GM19328 (cell line): ENCODE measurements around the gene COX4I1.

Experiments
- ATAC-seq: cut with Tn5 transposase; IDR thresholded peaks from one replicate; pipeline ENCODE4 v1.9.1; 2021; ENCODE audit warnings: mild to moderate bottlenecking, moderate library complexity; ENCODE audit not compliant: unreplicated experiment

Gene COX4I1

DNA sequence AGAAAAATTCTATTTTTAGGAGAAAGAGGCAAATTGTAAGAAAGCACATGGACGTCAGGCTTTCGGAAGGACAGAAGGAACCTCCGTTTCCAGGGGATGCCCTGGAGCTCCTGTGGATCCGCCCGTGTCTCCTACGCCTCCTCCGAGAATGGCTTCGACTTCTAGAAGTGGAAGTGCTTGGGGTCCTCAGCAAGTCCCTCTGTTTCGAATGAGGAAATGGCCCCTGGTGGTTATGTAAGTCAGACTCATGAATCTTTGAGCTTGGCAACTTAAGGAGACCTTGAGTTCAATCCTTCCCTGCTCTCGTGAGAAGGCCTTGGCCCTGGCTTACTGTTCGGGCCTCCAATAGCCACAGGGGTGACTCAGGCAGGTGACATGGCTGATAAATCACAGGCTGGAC lies 38.9 kb downstream of the COX4I1 start:
- ATAC-seq, result no peak

DNA sequence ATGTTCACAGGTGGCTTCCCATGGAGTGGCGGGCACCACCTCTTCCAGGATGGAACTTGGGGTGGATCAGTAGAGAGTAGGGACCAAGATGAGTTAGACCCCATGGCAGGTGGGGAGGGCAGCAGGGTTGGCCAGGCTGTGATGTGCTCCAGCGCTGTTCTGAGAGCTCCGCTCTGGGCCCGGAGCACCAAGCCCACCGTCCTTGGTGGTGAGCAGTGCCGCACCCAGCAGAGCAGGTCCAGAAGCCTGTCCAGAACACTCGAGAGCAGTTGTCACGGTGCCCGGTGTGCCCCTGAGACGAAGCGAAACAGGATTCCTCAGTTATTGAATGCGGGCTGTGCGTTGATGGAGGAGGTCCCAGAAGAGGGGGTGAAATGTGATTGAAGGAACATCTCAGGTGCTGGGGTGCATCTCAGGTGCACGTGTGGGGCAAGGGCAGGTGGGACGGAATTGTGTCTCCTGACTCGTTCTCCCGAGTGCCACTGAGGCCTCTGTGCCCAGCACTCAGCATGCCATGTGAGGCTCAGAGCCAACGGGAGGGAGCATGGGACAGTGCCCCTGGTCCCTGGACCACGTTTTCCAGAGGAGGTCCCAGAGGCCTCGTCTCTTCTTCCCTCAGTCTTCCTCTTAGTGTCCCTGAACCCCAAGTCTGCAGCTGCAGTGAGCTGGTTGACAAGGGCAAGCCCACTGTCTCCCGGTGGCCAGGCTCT lies 39.5 kb downstream of the COX4I1 start:
- no peak for ATAC-seq

DNA sequence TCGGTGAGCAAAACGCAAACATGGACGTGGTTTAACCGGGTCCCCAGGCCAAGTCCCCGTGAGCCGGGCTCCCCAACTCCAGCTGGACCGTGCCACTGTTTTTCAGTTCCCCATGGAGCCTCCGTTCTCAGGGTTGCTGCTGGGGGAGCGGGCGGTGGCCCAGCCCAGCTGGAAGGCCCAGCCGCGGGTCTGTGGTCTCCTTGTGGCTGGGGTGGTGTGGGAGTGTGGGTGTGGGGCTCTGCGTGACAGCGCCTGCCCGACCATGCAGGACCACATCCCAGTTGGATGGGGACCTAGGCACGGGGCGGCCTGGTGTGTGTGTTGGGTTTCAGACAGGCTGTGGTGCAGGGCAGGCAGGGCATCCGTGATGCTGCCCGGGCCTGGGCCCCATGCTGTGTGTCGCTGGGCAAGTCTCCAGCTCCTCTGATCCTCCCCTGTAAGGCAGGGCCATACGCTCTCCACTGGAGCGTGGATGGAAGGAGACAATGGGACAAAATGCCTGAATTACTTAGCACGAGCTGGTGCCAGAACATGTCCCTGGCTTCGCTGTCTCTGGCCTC lies 40.3 kb downstream of the COX4I1 start:
- ATAC-seq, result no peak

DNA sequence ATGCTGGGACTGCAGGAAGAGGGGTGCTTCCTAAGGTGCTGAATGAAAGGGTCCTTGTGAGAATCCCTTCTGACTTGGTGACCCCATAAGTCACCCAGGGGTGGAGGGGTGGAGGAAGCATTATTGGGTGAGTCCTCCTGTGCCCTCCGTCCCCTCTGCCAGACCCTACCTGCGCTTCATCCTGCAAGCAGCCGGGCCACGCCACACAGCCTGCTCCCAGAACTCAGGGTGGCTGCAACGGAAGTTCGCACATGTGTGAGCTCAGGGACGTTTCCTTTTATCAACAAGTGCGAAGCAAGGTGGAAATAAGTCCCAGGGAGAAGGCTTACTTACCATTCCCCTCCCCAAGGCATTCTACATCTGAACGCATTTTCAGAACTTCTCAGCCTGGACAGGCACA lies 40.9 kb downstream of the COX4I1 start:
- ATAC-seq, result no peak

DNA sequence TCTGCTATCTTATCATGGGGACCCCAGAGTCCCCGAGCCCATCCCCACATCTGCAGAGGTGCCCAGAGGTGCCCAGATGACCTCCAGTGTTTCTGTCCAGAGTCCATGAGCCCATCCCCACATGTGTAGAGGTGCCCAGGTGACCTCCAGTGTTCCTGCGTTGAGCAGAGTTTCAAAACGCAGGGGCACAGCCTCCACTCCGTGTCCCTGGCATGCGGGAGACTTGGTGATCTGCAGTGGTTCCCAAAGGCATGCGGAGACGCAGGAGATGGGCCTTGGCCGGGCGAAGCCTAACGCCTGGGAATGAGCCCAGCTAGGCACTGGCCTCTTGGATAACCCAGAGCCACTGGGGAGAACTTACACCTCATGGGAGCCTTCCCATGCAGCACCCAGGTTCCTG lies 41.3 kb downstream of the COX4I1 start:
- ATAC-seq, result no peak

DNA sequence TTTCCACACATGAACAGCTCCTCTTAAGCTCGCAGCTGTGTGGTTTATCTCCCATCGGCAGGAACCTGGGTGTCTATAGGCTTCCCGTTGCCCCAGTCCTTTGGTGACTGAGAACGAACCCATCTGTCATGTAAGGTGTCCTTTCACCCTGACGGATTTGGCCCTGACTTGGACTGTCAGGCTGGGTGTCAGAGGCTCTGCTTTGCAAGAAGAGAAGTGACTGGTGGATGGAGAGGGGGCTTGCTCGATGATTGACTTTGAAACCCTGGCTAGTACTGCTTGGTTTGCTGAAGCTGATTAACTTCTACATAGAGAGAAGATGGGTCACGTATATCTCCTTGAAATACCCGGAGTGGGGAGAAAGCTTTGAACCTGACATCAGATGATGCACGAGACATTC lies 42.9 kb downstream of the COX4I1 start:
- ATAC-seq, result no peak

DNA sequence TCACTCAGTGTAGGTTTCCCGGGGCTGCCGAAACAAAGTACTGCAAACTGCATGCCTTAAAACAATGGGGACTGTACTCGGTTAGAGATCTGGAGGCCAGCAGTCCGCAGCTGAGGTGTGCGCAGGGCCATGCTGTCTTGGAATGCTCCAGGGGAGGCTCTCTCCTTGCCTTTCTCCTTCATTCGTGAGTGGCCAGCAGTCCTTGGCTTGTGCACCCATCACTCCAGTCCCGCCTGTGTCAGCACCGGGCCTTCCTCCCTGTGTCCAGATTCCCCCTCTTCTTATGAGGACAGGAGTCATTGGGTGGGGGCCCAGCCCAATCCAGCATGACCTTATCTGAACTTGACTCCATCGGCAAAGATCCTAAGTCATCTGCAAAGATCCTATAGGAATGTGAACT lies 43.4 kb downstream of the COX4I1 start:
- no peak for ATAC-seq

DNA sequence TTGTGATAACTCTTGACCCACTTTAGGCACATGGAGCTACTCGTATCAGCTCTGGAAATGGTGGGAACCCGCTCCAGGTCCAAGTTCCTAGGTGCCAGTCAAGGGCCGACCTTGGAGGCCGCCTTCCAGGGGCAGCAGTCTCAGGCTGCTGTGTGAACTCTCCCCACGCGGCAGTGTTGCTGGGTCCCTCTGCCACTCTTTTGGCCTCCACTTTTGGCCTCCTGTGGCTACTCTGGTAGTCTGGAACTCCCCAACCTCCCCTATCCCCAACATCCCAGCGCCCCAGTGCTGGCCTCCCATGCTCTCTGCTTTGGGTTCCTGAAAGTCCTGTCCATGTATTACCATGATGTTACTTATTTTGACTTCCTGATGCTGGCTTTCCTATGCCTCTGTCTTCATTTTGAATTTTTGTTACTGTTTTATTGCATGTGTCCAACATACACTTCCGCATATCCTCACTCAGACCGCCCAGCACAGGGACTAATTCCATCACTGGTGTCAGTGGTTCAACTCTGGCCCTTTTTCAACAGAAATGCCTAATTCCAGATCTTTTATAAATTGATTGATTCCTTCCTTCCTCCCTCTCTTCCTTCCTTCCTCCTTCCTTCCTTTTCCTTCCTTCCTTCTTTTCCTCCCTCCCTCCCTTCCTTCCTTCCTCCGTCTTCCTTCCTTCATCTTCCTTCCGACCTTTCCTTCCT lies 44.1 kb downstream of the COX4I1 start:
- ATAC-seq, result no peak

DNA sequence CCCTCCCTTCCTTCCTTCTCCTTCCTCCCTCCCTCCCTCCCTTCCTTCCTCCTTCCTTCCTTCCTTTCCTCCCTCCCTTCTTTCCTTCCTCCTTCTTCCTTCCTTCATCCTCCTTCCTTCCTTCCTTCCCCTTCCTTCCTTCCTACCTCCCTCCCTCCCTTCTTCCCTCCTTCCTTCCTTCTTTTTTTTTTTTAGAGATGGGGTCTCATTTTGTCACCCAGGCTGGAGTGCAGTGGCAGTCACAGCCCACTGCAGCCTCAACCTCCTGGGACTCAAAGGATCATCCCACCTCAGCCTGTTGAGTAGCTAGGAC lies 44.6 kb downstream of the COX4I1 start:
- no peak for ATAC-seq

DNA sequence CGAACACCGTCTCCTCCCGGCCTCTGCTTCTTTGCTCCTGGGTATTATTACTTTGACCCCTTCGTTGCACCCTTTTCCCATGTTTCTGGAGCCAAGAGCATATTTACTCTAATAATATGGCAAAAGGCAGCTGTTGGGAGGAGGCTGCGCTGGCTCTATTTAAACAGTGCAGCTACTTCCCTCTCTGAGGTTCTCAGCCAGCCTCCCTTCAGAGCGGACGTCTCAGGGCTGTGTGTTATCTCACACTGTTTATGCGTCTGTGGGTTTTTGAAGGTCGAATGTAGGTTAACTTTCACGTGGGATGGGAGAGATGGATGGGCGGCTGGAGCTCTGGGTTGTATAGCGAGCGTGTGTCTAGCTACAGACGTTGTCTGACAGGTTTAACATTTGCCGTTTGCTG lies 45.3 kb downstream of the COX4I1 start:
- ATAC-seq, result no peak

DNA sequence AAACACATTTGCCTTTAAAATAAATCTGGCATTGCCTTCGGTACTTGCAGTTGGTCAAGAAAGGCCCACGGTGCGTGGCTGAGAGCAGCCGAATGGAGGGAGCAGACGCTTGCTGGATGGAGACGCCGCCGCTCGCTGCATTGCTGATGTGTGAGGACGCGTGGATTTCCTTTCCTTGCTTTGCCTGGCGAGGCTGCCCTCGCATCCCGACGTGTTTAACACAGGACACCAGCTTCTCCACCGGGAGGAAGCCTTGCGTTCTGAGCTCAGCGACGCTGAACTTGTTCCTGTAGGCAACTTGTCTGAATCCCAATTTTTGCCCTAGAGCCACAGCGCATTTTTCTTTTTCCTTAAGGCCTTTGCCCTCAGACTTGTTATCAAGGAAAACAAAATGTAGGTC lies 45.8 kb downstream of the COX4I1 start:
- no peak for ATAC-seq

DNA sequence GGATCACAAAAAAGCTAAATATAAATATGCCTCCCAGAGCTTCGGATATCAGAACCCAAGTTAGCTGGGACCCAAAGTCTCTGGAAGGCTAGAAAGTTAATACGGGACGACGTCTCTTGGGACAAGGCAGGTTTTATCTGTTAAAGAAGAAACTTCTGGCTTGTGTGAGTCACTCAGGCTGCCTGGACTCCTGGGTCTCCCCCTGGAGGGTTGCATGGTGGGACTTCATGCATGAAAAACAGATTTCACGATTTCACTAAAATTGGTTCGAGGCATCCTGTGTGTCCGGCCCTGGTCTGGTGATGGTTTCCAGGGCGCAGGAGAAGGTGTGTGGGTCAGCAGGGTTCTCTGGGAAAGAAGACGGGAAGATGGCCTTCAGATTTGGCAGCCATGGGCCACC lies 47.0 kb downstream of the COX4I1 start:
- no peak for ATAC-seq

DNA sequence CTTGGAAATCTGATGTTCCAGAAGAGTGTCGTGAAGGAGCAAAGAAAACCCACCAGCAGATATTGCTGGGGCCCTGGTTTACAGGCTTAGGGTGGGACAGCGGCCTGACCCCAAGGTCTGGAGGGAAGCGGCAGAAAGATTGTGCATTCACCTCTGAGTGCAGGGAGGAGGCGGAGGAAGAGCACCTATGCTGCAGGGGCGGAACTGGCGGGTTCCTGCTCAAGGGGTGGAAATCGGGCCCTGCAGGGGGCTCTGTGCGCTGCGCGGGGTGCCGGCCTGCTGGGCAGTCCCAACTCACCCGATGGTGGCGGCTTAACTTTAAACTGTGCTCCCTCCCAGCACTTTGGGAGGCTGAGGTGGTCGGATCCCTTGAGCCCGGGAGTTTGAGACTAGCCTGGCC lies 47.5 kb downstream of the COX4I1 start:
- ATAC-seq, result no peak

DNA sequence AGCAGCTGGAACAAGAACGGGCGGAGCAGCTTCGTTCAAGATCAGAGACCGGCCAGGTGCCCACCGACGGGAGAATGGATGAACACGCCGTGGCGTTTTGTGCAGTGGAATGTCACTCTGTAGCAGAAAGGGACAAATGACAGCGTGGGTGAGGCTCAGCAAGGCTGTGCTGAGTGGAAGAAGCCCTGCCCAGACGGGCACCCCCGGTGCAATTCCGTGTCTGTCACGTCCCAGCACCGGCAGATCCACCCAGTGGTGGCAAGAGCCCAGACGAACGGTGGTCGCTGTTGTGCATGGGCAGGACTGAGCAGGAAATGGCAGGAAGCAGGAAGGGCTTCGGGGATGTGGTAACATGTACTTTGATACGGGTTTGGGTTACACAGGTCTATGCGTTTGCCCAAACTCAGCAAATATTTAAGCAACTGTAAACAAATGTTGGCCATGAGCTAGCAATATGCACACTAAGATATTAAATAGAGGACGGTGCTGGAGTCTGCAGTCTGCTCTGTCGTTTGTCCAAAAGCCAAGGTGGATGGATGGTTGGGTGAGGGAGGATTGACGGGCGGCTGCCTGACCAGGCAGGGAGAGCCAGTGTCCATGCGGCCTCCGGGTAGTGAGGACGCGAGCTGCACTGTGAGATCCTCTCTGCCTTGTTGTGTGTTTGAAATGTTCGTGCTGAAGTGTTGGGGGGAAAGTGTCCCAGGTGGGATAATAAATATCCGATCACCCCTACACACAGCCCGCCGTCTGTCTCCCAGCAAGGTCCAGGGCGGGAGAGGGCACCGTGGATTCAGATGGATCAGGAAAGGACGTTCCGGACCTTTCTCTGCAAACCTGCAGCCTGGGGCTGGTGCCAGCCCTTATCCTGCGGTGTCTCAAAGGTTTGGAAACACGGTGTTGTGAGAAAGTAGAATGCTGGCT lies 48.4 kb downstream of the COX4I1 start:
- no peak for ATAC-seq

DNA sequence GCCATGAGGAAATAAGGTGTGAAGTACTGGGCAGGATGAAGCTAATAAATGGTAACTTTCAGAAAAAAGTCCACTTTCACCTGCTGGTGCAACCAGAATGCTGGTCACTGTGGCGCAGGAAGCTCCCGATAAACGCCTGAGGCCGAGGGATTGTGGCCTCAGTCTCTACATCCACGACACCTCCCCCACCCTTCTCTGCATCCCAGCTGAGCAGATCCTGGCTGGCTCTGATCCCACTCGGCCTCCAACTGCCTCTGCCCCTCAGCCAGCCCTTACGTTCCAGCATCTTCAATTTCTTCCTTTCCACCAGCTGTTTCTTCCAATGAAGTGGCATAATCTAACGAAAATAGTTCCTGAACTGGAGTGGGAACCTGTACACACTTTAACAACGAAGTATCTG lies 49.5 kb downstream of the COX4I1 start:
- no peak for ATAC-seq

DNA sequence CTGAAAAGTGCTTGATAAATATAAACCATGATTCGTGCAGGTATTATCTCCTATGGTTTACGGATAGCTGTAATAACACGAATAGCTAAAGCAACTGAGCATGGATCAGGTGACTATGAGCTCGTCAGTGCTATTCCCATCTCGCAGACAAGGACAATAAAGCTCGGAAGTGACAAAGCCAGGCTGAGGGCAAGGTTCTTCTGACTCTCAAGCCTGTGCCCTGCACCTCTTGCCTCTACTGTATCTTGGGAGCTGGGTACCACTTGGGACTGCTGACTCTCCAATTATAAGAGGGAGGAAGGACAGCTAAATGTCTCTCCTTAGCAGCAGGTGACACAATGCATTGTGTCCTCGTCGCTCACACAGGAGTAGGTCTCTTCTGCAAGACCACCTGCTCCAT lies 49.9 kb downstream of the COX4I1 start:
- ATAC-seq, result no peak

DNA sequence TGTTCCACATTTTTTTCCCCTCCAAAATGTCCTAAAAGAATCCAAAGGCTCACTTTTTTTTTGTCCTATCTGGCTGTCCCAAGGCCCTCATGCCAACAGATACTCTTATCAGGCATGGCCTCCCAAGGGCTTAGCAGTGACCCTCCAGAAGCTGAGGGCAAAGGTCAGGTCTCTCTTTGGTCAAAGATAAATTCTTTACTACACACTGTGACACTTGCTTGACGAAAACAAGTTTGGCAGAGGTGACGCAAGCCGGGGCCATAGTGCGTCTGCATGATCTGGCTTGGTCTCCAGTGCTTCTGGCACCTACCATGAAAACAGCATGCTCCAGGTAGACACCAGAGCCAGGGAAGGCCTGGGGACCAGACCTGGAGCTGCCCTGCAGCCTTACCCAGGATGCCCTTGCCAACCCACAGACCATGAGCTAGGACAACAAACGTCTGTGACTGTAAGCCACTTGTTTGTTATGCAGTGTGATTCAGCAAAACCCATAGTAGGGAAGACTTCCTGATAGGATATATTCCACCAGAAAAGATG lies 50.9 kb downstream of the COX4I1 start:
- ATAC-seq, result no peak

DNA sequence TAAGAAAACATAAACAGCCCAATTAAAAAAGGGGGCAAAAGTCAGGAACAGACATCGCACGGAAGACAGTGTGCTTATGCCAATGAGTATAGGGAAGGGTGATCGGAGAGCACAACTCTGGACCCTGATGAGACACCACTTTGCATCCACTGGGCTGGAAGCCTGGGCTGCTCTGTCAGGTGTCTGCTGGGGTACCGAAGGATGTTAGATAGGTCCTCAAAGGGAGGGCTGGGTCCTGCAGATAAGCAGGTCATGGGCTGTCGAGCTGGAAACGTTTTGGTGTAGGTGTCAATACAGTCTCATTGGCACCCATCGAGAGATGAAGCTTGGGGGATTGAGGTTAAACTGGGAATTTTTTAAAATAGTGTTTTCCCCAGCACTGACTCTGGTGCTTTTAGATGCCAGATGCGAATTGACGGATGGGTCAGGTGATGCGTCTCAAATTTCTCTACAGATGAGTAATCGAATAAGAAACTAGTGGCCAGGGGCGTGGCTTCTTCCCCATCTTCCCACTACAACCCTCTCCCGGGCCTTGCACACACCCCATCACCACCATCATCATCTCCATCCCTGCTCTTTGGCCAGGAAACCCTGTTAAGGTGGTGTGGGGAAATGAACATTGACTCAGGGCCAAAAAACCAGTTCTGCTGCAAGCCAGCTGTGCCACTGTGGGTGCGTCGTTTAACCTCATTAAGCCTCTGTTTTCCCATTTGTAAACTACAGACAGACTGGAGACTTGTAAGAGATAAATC lies 51.7 kb downstream of the COX4I1 start:
- no peak for ATAC-seq

DNA sequence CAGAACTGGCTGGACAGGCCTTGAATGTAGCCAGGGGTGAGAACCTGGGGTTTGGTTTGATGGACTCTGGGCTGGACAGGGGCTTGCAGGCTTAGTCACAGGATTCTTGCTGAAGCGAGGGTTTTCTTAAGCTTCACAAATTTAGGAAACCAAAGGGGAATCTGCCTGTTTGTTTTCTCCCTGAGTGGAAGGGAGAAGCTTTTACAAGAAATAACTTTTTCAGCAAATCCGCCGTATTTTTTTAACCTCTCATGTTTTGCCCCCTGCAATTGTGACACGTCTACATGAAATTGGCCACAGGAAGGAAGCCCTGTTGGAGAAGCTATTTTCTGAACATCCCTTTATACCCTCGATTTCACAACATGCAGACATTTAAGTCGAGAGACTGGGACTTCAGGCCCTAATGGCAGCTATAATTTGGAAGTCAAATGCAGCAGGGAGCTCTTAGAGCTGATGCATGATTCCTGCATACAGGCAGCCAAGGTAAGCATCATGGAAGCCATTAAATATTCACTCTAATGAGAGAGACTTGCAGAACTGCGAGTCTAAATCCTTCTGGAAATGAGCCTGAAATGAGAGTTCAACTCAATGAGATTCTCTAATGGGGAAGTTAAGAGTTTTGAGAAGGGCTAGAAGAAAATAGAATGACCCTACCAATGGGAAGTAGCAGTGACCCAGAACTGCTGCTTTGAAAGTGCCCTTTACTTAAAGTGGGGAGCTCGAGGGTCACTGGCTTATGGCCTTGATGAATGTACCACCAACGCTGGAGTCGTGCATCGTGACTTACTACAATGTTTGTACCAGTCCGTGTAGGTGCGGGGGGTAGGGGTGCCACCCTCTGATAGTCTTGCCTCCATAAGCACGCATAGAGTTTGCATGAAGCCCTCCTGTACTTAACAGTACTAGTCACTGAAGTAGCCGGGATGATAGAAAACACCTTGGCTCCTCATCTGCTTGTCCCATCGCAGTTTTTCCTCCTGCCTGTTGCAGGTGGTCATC lies 54.4 kb downstream of the COX4I1 start:
- no peak for ATAC-seq
